ENCODE data around the gene MUC12.
A peak's percentile ranks its signal among the peaks of the same experiment; 100 is the strongest.
"Not testable (repeated sequence)": the region's sequence is repeated elsewhere in the genome, so short reads cannot be mapped to it uniquely, and the experiment has no call there.

Gene MUC12

DNA sequence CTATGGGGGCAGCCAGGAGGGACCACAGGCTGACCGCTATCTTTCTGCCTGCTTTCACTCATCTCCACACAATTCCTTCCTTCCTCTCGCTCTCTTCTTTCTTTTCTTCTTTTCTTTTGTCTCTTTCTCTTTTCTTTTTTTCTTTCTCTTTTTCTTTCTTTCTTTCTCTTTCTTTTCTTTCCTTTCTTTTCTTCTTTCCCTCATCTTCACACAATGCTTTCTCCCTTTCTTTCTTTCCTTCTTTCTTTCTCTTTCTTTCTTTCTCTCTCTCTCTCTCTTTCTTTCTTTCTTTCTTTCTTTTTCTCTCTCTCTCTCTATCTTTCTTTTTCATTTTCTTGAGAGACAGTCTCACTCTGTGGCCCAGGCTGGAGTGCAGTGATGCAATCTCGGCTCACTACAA is 6.8 kb upstream of the MUC12 start:
- no peak for DNase-seq (ENCODE audit: low spot score)

DNA sequence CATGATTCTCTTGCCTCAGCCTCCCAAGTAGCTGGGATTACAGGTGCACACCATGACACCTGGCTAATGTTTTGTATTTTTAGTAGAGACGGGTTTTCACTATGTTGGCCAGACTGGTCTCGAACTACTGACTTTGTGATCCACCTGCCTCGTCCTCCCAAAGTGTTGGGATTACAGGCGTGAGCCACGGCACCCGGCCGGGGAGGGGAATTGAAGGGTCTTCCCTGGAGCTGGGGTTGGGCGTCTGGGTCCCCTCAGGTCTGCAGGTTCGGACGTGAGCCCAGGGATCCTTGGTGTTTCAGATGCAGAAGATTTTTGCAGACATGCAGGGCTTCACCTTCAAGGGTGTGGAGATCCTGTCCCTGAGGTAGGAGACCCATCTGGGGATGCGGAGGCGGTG is 6.0 kb upstream of the MUC12 start:
- DNase-seq (ENCODE audit: low spot score) = no peak

- no peak for DNase-seq (ENCODE audit: low spot score)
Observed at GRCh38 chr7:100963874-100964273, 5.5 kb upstream of the MUC12 start.

GRCh38 chr7:100964630-100965029 is 4.7 kb upstream of the MUC12 start:
- DNase-seq (ENCODE audit: low spot score) = no peak

GRCh38 chr7:100965045-100965722 is 4.2 kb upstream of the MUC12 start:
- no peak for DNase-seq (ENCODE audit: low spot score)

GRCh38 chr7:100965723-100966541 is 3.4 kb upstream of the MUC12 start:
- DNase-seq (ENCODE audit: low spot score) = peak; percentile 64

GRCh38 chr7:100966542-100967291 is 2.6 kb upstream of the MUC12 start:
- no peak for DNase-seq (ENCODE audit: low spot score)

DNA sequence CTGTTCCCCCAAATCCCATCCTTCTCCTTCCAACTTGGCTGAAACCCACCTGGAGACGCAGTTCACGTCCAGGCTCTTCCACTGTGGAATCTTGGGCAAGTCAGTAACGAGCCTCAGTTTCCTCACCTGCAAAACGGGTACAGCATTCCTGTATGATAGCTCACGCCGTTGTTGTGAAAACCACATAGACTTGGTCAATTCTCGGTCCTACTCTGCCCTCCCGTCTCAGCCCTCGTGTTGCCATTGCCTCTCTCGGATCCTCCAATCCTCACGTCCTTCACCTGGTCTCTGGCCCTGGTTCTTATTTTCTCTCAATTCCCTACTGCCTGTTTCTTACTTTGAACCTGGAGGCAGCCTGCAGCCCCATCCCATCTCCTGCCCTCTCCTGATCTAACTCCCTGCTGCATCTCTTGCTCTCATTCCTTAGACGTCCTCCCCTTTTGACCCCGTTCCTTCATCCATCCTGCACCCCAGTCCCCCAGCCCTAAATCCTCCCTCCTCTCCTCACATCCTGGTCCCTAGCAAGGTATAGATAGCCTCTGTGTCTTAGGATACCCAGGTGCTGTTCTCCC is 2.0 kb upstream of the MUC12 start:
- DNase-seq (ENCODE audit: low spot score) = no peak

DNA sequence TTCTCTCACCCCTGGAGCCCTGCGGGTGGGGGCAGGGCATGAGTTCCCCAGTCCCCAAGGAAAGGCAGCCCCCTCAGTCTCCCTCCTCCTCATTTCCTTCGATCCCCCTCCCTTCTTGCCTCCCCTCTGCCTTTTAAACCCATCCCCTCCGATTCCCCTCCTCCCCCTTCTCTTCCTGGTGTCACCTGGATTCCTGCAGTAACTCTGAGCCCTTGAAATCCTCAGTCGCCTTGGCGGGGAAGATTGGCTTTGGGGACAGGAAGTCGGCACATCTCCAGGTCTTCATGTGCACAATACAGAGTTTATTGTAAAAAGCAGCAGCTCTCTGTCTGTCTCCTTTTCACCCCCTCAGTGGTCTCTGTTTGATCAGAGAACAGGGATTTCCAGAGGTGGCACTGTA is 1.3 kb upstream of the MUC12 start:
- DNase-seq (ENCODE audit: low spot score) = no peak

GRCh38 chr7:100968650-100969049 is 715 bp upstream of the MUC12 start:
- DNase-seq (ENCODE audit: low spot score) = no peak

GRCh38 chr7:100971111-100972001 is 2.0 kb downstream of the MUC12 start:
- DNase-seq (ENCODE audit: low spot score) = no peak

- no peak for DNase-seq (ENCODE audit: low spot score)
Observed at GRCh38 chr7:100972002-100972347, 2.6 kb downstream of the MUC12 start.

DNA sequence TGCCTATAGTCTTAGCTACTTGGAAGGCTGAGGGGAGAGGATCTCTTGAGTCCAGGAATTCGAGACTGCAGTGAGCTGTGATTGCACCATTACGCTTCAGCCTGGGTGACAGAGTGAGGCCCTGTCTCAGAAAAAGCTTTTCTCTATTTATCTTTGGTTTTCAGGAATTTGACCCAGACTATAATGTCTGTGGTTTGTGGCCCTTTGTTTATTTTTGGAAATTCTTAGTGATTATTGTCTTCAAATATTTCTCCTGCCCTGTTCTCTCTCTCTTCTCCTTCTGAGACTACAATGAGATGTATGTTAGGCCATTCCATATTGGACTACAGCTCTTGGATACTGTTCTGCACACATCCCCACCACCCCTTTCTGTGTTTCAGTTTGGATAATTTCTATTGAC is 4.7 kb downstream of the MUC12 start:
- no peak for DNase-seq (ENCODE audit: low spot score)

- no peak for DNase-seq (ENCODE audit: low spot score)
Observed at GRCh38 chr7:100975371-100975821, 6.0 kb downstream of the MUC12 start.

GRCh38 chr7:100978300-100978699 is 8.9 kb downstream of the MUC12 start:
- DNase-seq (ENCODE audit: low spot score) = no peak

DNA sequence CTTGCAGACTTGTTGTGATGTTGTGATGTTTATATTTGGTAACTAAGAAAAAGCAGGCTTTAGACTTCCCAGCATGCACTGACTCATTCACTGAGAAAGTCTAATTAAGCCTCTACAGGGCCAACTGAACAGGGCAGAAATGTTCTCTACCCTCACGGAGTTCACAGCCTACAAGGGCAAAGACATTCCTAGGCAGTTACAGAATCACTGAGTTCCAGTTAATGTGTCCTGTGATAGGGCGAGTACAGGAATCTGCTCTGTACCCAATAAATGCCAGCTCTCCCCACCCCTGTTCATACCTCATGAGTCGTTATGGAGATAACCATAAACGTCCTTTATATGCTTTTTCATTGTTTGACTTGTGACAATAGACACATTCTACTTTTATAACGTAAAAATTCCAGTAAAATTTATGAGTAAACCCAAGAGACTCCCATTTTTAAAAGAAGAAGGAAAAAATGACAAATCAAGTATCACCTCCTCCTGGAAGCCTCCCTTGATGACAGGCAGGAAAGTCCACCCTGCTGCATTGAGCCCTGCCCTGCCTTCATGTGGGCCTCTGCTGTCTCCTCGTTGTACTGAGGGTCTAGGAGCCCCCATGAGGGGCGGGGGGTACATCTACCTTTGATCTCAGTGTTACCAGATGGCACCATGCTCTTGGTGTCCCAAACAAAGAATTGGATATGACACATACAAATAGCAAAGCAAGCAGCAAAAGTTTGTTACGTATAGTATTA is 14.3 kb downstream of the MUC12 start:
- no peak for DNase-seq (ENCODE audit: low spot score)

- DNase-seq (ENCODE audit: low spot score) = not testable (repeated sequence)
Observed at GRCh38 chr7:100984241-100984918, 15.0 kb downstream of the MUC12 start.

GRCh38 chr7:100985033-100985797 is 15.8 kb downstream of the MUC12 start:
- DNase-seq (ENCODE audit: low spot score) = not testable (repeated sequence)

- DNase-seq (ENCODE audit: low spot score) = no peak
Observed at GRCh38 chr7:100991631-100992030, 22.3 kb downstream of the MUC12 start.

Data from CD4-positive, alpha-beta T cell treated with Interleukin-2 at 100 ng/mL for 4 hours (primary cell).